IPS-15b (cell line): ENCODE measurements around the gene SERPINB2.
"Not testable (repeated sequence)": the region's sequence is repeated elsewhere in the genome, so short reads cannot be mapped to it uniquely, and the experiment has no call there.

ENCODE experiments used
- H3K27me3 ChIP-seq: one replicate; pipeline ENCODE4 v1.6.1; 2013; ENCODE audit warnings: low read length; ENCODE audit not compliant: control insufficient read depth, insufficient read depth
- H3K36me3 ChIP-seq: one replicate; pipeline ENCODE4 v1.6.1; 2013; ENCODE audit warnings: low read length; ENCODE audit not compliant: control insufficient read depth, insufficient read depth
- H3K4me1 ChIP-seq: one replicate; pipeline ENCODE4 v1.6.1; 2013; ENCODE audit warnings: mild to moderate bottlenecking, low read length; ENCODE audit not compliant: control insufficient read depth, insufficient read depth
- H3K4me3 ChIP-seq: one replicate; pipeline ENCODE4 v1.5.1; 2013; ENCODE audit warnings: low read depth, low read length
- H3K9ac ChIP-seq: one replicate; pipeline ENCODE4 v1.6.1; 2013; ENCODE audit warnings: low read depth, mild to moderate bottlenecking, low read length
- H3K9me3 ChIP-seq: one replicate; pipeline ENCODE4 v1.6.1; 2013; ENCODE audit warnings: mild to moderate bottlenecking, low read length; ENCODE audit not compliant: control insufficient read depth, insufficient read depth

Gene SERPINB2

DNA sequence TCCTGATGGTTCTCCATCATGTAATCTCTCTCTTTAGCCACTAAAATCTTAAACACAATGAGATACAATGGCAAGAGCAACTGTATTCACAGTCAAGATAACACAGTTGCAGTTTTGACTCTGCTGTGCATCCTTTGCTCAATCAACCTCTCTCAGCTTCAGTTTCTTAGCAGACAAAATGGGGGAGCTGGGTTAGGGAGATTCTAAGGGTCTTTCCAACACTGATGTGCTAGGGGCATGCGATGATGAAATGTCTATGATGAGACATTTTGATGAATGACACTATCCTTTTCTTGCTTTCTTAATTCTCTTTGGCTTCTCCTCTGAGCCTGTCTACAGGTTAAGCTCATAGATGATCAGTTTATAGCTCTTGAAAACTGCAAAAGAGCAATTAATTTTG is 21.4 kb downstream of the SERPINB2 start:
- no peaks in the 10 kb centered on the region for H3K27me3 ChIP-seq
- no peaks in the 10 kb centered on the region for H3K9me3 ChIP-seq
- no peak overlapping the region for H3K9ac ChIP-seq
- H3K36me3 ChIP-seq: no peaks in the 10 kb centered on the region
- no peak overlapping the region for H3K4me3 ChIP-seq
- no peaks in the 10 kb centered on the region for H3K4me1 ChIP-seq

DNA sequence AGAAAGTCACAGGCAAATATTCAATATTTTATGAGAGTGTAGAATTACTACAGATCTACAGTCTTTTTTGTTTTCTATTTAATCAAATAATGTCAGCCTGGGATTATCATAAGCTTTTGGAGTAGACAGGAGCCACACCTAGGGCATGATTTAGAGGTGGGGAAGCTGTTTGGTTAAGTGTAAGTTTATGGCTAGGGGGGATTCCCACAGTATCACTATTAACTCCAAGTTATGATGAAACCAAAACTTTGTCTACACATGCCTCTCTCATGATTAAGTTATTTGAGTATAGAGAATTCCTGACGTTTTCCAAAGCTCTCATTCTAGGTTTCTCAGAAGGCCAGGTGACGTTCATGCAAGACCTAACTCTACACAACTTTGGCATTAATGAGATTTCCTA is 22.4 kb downstream of the SERPINB2 start:
- Histone ChIP-seq H3K4me1 (no peaks in the 10 kb centered on the region), H3K4me3 (no peak overlapping the region), H3K27me3 (no peaks in the 10 kb centered on the region), H3K9ac (no peak overlapping the region), H3K36me3 (no peaks in the 10 kb centered on the region), H3K9me3 (no peaks in the 10 kb centered on the region)

DNA sequence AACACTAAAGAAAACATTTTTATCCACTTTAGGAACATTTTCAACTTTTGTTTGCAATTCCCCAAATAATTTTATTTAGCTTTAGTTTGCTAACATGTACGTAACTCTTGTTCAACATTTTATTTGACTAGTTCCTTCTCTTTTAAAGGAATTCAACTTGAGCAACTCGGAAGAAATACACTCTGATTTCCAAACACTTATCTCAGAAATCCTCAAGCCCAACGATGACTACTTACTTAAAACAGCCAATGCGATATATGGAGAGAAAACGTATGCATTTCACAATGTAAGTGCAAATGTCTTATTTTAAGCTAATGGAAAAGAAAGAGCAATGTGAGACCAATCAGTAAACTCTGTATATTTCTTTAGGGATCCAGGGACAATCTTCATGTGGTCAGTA is 30.3 kb downstream of the SERPINB2 start:
- no peak overlapping the region for H3K9ac ChIP-seq
- H3K4me1 ChIP-seq: no peaks in the 10 kb centered on the region
- no peaks in the 10 kb centered on the region for H3K9me3 ChIP-seq
- no peaks in the 10 kb centered on the region for H3K27me3 ChIP-seq
- H3K36me3 ChIP-seq: no peaks in the 10 kb centered on the region
- H3K4me3 ChIP-seq: no peak overlapping the region

GRCh38 chr18:63922049-63922448 is 34.5 kb downstream of the SERPINB2 start:
- Histone ChIP-seq H3K9ac (no peak overlapping the region), H3K9me3 (no peaks in the 10 kb centered on the region), H3K27me3 (no peaks in the 10 kb centered on the region), H3K4me3 (no peak overlapping the region), H3K36me3 (no peaks in the 10 kb centered on the region), H3K4me1 (no peaks in the 10 kb centered on the region)

DNA sequence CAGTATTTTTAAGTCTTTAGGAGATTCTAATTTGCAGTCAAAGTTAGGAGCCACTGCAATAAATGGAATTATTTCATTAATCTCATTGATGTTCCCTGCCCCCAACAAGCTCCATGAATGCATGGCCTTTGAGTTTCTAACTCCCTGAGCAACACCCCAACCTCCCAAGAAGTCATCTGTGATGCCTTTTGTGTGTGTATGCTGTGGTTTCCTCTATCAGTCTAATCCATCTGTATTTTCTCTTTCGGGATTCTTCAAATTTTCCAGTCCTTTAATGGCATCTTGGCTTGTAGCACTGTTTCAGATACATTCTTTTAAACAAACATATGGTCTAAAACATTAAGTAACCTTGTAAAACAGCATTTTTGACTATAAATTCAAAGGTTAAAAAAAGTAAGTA is 37.0 kb downstream of the SERPINB2 start:
- no peaks in the 10 kb centered on the region for H3K4me1 ChIP-seq
- H3K9ac ChIP-seq: no peak overlapping the region
- no peaks in the 10 kb centered on the region for H3K27me3 ChIP-seq
- no peaks in the 10 kb centered on the region for H3K9me3 ChIP-seq
- no peak overlapping the region for H3K4me3 ChIP-seq
- H3K36me3 ChIP-seq: no peaks in the 10 kb centered on the region

DNA sequence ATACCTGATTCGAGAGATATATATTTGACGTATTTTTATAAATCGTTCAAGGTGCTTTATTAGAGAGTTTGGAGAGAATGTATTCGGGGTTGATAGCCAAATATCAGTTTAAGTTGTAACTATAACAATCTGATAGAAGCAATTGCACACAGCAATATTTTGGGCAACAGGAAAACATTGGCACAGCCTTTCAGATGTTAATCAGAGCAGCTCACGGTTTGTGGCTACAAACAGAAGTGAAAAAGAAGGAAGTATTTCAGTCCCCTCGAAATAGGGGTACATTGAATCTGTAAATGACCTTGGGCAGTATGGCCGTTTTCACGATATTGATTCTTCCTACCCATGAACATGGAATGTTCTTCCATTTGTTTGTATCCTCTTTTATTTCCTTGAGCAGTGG is 40.8 kb downstream of the SERPINB2 start:
- no peak overlapping the region for H3K4me3 ChIP-seq
- H3K4me1 ChIP-seq: no peaks in the 10 kb centered on the region
- no peaks in the 10 kb centered on the region for H3K9me3 ChIP-seq
- no peaks in the 10 kb centered on the region for H3K36me3 ChIP-seq
- H3K9ac ChIP-seq: no peak overlapping the region
- no peaks in the 10 kb centered on the region for H3K27me3 ChIP-seq

- H3K9me3 ChIP-seq, H3K9ac ChIP-seq, H3K4me3 ChIP-seq, H3K4me1 ChIP-seq, H3K27me3 ChIP-seq, H3K36me3 ChIP-seq: not testable (repeated sequence)
These were observed 41.9 kb downstream of the SERPINB2 start for GRCh38 chr18:63929369-63929768.

GRCh38 chr18:63930773-63931354 is 43.4 kb downstream of the SERPINB2 start:
- H3K27me3 ChIP-seq: peaks cover 13% of the 10 kb centered on the region
- H3K4me1 ChIP-seq: no peaks in the 10 kb centered on the region
- no peak overlapping the region for H3K9ac ChIP-seq
- no peaks in the 10 kb centered on the region for H3K9me3 ChIP-seq
- H3K4me3 ChIP-seq: no peak overlapping the region
- no peaks in the 10 kb centered on the region for H3K36me3 ChIP-seq

- Histone ChIP-seq H3K9me3 (no peaks in the 10 kb centered on the region), H3K36me3 (no peaks in the 10 kb centered on the region), H3K4me3 (peak overlapping the region; percentile 77), H3K9ac (peak overlapping the region; percentile 66), H3K27me3 (peaks cover 48% of the 10 kb centered on the region), H3K4me1 (no peaks in the 10 kb centered on the region)
These were observed 48.8 kb downstream of the SERPINB2 start for GRCh38 chr18:63936156-63936931.

DNA sequence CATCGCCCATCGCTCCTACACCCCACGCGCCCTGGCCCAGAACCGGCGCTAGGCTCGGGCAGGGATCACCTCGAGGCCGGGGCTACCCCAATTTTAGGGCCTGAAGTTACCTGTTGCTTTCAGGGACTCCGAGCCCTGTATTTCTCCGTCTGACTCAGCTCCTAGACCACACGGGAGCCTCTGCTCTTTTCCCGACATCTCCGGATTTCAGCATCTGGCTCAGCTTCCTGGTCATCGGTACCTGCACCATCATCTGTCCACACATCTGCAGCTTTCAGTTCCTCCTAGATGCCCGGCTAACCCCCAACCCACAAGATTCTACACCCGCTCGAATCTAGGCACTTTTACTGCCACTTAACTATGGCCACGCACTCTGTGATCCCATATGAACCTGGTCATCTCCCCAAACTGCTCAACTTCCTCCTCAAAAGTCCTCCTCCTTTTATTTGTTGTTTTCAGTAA is 49.5 kb downstream of the SERPINB2 start:
- Histone ChIP-seq H3K4me3 (peak overlapping the region; percentile 77), H3K27me3 (peaks cover 48% of the 10 kb centered on the region), H3K4me1 (no peaks in the 10 kb centered on the region), H3K9ac (peak overlapping the region; percentile 66), H3K9me3 (no peaks in the 10 kb centered on the region), H3K36me3 (no peaks in the 10 kb centered on the region)

DNA sequence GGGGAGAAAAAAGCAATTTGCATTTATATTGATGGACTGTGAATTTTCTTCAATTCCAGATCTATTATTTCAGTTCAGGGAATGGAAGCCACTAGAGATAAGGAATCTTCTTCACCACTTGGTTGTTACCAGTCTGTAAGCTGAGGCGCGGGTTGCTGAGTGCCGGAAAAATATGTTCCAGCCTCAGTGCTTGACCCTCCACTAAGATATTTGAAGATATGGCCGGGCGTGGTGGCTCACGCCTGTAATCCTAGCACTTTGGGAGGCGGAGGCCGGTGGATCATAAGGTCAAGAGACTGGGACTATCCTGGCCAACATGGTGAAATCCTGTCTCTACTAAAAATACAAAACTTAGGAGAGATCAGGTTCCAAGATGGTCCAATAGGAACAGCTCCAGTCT is 52.5 kb downstream of the SERPINB2 start:
- H3K9me3 ChIP-seq: no peaks in the 10 kb centered on the region
- H3K4me3 ChIP-seq: peak overlapping the region; percentile 62
- peaks cover 48% of the 10 kb centered on the region for H3K27me3 ChIP-seq
- H3K36me3 ChIP-seq: no peaks in the 10 kb centered on the region
- H3K9ac ChIP-seq: no peak overlapping the region
- H3K4me1 ChIP-seq: no peaks in the 10 kb centered on the region

GRCh38 chr18:63940543-63941050 is 53.1 kb downstream of the SERPINB2 start:
- Histone ChIP-seq H3K27me3 (peaks cover 43% of the 10 kb centered on the region), H3K4me3 (peak overlapping the region; percentile 62)
- not testable (repeated sequence) for H3K4me1 ChIP-seq, H3K9ac ChIP-seq, H3K9me3 ChIP-seq, H3K36me3 ChIP-seq
